Caki2 (cell line): Measurements from ENCODE around the gene TMEM61. TPM values are rescaled to one million over a fixed set of nuclear protein-coding genes. Genes with fewer than 3 reads are reported as not detected.
"Not testable (repeated sequence)": the region's sequence is repeated elsewhere in the genome, so short reads cannot be mapped to it uniquely, and the experiment has no call there.

ENCODE experiments used
- DNase-seq: peaks from one replicate; pipeline ENCODE4 v3.0.0-alpha.2; 2015; ENCODE audit warnings: low read depth
- in situ Hi-C: cut with HindIII; loops from 2 replicates; pipeline ENCODE4 v1.10.0; 2016; ENCODE audit warnings: low sequenced_read_pairs, low pct_unique_long_range_greater_than_20kb, mixed read lengths
- total RNA-seq: library from RNA; depleted of rRNA; stranded (reverse); fragments of >200 nt; shearing (Covaris generic); gene quantifications from 2 replicates; pipeline ENCODE4 v1.2.3, GENCODE V29; 2014; ENCODE audit warnings: low replicate concordance

The TMEM61 gene
- total RNA-seq, 1 experiment from 2014 or later: 2.2 TPM

DNA sequence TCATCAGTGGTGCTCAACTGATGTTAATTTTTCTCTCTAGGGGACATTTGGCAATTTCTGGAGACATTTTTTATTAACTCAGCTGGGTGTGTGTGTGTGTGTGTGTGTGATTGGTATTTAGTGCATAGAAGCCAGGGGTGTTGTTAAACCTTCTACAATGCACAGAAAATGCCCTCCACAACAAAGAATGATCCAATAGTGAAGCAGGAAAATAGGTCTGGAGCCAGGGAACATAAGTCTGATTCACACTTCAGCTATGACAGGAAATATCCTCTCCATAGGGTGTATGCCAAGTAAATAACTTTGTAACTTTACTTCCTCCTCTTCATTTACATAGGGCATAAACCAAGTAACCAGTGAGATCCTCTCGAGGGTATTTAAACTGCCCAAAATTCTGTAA lies 25.1 kb upstream of the TMEM61 start:
- DNase-seq: no peak
- in situ Hi-C loops: no loop called here

DNA sequence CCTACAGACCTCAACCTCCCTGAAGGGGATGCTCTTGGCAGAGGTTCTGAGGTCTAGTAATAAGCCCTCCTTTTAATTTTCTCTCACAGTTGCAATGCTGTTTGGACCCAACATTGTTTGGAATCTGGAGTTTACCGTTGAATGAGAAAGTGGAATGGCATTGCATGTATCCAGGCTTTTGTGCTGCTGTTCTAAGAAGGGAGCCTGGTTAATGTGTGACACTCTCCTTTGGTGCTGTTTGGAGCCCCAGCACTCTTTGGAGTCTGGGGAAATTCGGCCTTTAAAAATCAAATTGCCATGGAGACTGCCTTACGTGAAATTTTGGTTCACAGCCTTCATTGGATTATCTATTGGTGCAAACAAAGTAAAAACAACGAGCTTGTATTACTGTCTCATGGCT lies 23.7 kb upstream of the TMEM61 start:
- DNase-seq: no peak
- in situ Hi-C loops: no loop called here

DNA sequence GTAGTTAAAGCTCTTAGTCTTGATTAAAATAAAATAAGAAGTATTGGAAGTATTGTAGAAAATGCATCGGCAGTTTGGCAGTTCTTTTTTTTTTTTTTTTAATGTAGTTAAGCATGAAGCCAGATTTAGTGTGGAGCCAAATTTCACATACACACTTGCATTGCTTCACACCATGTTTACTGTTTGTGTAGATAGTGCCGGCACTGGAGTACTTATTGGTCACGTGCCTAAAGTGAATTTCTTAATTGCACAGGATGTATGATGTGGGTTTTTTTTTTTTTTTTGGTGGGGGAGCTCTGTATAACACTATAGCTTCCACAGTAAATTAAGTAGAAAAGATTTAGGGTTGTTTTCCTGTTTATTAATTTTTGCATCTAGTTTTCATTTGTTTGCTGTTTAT lies 21.2 kb upstream of the TMEM61 start:
- in situ Hi-C loops: no loop called here
- DNase-seq: no peak

DNA sequence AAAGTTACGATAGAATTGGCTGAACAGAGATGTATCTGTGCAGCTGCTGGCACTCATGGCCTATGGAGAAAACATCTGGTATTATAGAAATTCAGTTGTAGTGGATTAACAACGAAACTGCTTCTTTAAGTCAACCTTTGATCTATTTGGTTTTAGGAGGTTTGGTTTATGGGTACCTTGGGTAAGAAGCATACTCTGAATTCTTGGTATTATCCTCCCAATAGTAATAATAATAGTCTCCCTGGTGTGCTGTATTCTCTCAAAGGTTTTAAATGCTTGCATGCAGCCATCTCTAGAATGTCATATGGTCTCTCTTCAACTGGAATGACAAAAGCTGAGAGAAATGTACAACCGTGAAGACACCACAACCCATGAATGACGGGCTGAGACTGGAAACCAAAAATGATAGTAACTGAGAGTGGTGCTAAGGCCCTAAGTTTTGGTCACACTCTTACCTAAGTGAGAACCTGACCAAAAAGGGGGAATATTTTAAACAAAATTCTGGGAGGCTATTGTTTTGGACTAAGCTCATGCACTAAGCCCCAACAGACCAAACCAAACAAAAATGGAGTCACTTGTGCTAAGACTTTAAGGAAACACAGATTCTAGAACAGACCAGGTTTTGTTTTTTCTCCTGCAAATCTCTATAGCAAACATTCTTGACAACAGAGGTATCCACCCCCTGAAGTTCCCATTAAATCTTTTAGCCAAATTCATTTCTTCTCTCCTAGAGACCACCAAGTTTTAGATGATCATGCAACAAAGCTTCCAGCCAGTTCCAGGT lies 17.6 kb upstream of the TMEM61 start:
- DNase-seq: no peak
- in situ Hi-C loops: no loop called here

DNA sequence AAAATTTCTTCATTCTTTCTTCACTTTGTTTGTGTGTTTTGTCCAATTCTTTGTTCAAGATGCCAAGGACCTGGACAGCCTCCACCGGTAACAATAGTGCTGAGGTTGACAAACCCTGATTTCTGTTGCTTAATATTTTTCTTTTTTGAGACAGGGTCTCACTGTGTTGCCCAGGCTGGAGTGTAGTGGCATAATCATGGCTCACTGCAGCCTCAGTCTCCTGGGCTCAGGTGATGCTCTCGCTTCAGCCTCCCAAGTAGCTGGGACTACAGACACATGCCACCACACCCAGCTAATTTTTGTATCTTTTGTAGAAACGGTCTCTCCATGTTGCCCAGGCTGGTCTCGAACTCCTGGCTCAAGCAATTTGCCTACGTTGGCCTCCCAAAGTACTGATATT lies 16.6 kb upstream of the TMEM61 start:
- DNase-seq: not testable (repeated sequence)

DNA sequence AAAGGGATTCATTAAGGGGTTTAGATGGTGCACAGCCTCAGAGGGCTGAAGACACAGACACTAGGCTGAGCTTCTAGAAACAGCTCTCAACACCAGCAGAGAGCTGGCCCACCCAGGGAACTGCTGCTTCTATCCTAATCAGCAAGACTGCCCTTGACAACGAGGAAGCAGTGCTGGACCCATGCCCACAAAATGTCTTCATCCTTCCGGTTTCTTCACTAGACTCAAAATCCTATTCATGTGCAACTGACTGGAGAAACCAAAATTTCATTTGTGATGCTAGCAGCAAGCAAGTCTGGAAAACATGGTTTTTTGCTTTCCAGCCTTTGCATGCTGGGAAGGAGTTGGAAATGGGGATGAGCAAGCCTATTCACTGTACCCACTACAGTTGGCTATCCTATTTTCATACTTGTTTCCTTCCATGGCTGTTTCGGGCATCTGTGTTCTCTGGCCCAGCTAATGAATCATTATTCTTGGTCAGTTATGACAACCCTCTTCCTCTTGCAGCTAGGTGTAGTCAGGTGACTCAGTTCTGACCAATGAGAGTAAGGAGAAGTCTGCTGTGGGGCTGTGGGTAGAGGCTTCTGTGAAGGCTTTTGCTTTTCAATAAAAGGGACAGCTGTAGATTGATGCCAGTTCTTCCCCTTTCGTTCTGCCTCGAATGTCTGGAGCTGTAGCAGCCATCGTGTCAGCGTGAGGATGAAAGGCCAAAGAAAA lies 14.6 kb upstream of the TMEM61 start:
- DNase-seq: no peak

More for the DNA sequence above, 16.6 kb upstream of the TMEM61 start:
- in situ Hi-C loops: not testable (repeated sequence)

DNA sequence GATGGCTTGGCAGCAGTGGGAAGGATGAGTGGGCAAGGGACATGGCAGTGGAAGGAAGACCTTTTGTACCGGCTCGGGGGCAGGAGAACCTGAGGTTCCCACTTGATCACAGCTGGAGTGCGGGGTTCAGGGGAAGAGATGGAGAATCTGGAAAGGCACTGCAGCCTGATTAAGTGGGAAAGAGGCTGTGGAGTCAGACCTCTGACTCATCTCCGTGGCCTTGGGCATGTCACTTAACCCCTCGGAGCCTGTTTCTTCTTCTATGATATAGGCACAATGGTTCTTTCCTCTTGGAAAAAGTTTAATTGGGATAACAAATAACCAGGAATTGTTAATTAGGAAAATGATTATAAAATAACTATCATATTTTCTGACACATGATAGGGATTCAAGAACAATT lies 13.1 kb upstream of the TMEM61 start:
- DNase-seq: no peak
- in situ Hi-C loops: no loop called here

More for the DNA sequence above, 14.6 kb upstream of the TMEM61 start:
- in situ Hi-C loops: no loop called here

DNA sequence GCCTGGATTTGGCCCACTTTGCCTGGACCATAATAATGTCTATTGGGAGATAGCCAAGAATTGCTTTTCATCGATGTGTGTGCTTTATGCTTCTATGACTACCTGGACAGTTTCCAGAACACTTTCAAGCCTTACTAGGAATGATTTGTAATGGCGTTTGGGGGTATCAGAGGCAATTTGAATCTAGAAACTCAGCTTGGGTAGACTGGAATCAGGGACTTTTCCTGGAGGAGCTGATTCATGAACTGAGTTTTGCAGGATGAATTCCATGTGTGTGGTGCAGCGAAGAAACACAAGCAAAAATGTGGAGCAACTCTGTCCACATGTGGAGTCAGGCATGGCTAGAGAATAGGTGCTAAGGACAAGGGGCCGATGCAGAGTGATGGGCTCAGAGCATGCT lies 11.9 kb upstream of the TMEM61 start:
- in situ Hi-C loops: no loop called here

DNA sequence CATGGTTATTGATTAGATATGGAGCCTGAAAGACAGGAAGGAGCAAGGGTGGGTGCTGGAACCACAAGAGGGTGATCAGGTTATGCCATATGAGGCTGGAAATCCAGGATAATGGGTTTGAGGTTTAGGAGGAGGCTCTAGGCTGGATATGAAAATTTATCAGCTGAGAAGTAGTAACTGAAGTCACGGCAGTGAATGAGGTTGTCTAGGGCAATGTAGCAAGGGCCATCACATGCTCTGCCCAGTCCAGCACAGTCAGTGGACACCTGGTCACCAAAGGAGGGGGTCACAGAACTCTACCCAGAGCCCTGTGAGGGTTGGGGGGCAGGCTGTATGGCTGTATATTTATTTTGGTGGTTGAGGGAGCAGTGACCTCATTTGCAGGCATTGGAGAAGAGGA lies 10.5 kb upstream of the TMEM61 start:
- in situ Hi-C loops: no loop called here
- no peak for DNase-seq

More for the DNA sequence above, 11.9 kb upstream of the TMEM61 start:
- no peak for DNase-seq

DNA sequence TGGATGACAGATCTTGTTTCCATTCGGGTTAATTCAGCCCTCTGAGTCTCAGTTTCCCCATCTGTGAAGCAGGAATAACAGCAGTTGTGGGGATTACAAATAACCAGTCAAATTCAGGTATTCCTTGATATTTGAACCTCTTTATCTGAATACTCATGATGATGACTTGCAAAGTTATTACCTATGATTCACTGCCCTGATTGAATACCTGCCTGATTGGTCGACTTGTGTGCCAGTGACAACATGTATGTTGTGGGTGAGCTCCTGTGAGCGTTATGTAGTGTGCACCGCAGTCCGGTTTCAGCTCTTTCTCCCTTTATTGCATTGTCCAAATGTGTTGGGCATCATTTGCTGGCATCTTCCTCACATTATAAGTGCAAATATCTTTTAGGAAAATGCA lies 9.5 kb upstream of the TMEM61 start:
- no peak for DNase-seq
- in situ Hi-C loops: no loop called here

DNA sequence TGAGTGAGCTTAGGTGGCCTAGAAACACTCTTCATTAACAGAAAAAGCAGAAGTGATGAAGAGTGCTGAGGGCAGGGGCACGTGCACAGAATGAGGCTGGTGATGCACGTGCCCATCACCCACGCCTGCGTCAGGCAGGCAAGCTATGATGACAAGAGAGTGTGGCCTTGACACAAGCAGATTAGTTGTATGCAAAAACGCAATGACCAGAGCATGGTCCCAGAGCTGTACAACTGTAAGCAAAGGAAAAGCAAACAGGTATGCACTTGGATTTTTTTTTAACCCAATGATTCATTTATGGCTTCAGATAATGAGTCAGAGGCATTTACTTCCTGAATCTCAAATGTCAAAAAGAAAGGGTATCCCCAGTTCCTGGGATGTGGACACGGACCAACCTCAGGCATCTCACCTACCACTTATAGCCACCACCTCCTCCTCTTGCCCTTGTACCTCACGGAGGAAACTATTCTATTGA lies 9.1 kb upstream of the TMEM61 start:
- peak; percentile 35 for DNase-seq
- in situ Hi-C loops: no loop called here

DNA sequence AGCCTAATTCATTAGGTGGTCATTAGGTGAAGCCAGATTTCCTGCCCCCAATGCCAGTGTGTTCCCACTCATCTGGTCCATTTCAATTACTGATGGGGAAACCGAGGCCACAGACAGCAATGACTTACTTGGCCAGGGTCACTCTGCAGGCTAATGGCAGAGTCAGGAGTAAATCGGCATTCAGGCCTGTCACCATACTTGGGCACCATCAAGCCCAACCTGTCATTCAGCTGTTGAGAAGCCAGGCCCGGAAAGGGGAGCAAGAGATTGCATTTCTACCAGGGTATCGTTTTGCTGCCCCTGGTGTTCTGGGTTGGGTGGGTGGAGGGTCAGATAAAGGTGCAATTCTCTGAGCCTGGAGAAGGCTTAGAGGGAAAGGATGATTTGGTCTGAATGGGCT lies 8.0 kb upstream of the TMEM61 start:
- no peak for DNase-seq
- in situ Hi-C loops: no loop called here

DNA sequence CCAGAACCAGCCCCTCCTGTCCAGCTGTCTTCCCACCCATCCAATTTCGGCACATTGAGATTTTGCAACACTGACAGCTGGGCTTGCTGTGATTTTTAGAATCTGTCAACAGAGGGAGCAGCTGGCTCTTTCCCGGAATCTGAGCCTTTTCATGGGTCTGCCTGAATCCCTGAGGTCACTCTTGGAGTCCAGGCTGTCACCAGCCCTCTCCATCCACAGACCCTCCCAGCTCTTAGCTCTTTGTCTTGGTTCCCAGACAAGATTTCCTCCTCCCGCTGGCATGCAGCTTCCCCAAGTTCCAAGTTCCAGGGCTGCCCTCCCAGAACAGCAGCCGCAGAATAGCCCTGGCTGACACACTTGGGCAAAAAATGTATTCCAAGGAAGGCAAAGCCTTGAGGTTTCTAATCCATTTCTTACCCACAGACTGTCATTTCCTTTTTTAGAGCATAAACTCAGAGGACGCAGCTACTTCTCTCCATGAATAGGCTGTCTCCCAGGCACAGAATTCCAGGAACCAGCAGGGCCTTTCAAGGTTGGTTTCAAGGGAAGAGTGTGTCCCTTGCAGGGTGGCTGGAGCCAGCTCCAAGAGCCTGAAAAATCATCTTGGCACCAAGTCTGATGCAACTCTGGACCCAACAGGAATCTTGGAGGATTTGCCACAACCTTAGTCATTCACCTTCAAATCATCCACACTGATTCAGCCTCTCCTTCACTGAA lies 7.1 kb upstream of the TMEM61 start:
- in situ Hi-C loops: no loop called here
- no peak for DNase-seq

DNA sequence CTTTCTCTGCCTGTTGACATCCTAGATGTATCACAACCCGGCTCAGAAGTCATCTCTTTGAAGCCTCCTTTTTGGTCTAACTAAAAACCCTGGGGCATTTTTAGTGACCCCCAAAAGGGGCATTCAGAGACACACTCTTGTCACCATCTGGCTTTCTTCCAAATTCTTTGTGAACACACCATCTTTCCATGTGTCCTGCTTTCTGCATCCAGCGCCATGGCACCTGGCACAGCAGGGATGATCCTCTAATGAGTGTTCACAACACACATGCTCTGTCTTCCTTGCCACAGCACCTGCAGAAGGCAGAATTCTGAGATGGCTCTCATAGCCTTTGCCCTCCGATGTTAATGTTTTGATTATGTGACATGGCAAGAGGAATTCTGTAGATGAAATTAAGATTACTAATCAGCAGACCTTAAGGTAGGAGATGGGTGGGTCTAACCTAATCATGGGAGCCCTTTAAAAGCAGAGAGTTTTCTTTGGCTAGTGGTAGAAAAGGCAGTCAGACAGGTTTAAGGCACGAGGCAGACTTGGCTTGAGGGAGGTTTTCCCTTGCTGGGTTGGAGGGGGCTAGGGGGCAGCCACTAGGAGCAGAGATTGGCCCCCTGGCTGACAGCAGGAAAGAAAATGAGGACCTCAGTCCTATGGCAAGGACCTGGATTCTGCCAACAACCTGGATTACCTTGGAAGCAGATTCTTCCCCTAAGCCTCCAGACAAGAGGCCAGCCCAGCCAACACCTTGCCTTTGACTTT lies 4.9 kb upstream of the TMEM61 start:
- in situ Hi-C loops: no loop called here
- no peak for DNase-seq

DNA sequence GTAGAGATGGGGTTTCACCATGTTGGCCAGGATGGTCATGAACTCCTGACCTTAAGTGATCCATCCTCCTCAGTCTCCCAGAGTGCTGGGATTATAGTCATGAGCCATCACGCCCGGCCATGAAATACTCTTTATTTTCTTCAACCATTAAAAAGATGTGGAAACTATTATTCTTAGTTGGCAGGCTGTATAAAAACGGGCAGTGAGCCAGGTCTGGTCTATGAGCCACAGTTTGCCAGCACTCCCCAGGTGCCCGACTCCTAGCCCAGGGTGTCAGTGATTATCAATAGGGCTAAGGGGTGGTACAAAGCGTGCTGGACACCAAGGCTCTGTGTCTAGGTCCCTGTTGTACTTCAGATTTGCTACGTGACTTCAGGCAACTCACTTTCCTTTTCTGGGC lies 3.7 kb upstream of the TMEM61 start:
- no peak for DNase-seq
- in situ Hi-C loops: no loop called here

DNA sequence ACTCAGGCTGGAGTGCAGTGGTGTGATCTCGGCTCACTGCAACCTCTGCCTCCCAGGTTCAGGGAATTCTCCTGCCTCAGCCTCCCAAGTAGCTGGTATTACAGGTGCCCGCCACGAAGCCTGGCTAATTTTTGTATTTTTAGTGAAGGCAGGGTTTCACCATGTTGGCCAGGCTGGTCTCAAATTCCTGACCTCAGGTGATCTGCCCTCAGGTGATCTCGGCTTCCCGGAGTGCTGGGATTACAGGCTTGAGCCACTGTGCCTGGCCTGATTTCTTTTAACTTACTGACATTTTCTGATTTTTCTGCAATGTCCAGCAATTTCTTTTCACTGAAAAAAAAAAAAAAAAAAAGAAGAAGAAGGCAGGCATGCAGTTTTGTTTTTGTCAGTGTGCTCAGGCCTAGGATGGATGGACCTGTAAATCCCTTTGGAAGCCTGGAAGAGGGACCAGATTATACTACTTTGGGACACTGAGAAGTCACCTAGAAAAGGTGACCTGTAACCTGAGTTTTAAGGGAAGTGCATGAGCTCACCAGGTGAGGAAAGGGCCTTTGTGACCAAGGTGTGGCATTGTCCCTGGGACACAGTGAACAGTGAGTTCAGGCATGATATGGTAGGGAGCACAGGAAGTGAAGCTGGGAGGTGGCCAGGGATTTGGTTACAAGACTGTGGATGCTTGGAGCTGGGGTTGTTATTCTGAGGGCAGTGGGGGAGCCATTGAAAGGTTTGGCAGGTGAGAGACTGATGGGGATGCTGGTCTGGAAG lies 2.7 kb upstream of the TMEM61 start:
- DNase-seq: no peak
- in situ Hi-C loops: no loop called here

DNA sequence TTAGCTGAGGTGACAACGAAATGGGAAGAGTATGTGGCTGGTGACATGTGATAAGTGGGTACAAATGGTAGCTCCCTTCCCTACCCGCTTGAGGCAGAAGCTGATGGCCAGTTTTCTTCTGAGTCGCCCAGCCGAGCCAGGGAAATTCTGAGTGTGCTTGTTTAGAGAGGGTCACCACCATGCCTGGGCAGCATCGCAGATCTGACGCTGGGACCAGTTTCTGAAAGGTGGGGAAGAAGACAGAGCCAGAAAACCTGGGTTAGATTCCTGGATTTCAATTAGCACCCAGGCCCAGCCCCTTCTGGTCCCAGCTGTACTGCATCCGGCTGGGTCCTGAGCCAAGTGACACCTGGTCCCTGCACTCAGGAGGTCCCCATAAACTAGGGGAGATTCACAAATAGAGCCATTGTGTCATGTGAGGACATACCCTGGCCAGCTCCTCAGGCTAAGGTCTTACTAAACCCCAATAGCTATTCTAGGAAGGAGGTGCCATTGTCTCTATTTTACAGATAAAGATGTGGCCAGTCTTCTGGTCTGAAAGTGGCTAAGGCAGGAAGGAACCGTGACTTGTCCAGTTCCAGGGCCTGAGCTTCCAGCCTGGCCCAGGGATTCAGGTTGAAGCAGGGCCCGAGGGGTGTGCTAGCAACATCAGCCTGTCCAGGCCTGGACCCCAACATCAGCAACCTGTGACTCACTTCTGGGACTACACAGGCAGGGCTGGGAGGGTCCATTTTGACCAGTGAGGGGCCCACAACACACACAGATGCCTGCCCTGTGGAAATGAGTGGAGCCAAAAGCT lies 1.7 kb upstream of the TMEM61 start:
- DNase-seq: no peak
- in situ Hi-C loops: no loop called here
